Measurements from ENCODE around the gene CDH24.
A peak's percentile ranks its signal among the peaks of the same experiment; 100 is the strongest.

The CDH24 gene

GRCh38 chr14:23090254-23090636 is 32.9 kb upstream of the CDH24 start:
- no peak for DNase-seq

- no peak for DNase-seq
Observed at GRCh38 chr14:23089498-23090253, 32.4 kb upstream of the CDH24 start.

- DNase-seq, result no peak
Observed at GRCh38 chr14:23086565-23086964, 29.2 kb upstream of the CDH24 start.

- DNase-seq, result no peak
Observed at GRCh38 chr14:23085458-23085857, 28.1 kb upstream of the CDH24 start.

GRCh38 chr14:23080474-23080873 is 23.2 kb upstream of the CDH24 start:
- no peak for DNase-seq

GRCh38 chr14:23079716-23080115 is 22.4 kb upstream of the CDH24 start:
- DNase-seq, result no peak

GRCh38 chr14:23078692-23079116 is 21.4 kb upstream of the CDH24 start:
- DNase-seq, result no peak

GRCh38 chr14:23077962-23078361 is 20.6 kb upstream of the CDH24 start:
- DNase-seq, result no peak

- DNase-seq, result peak; percentile 54
Observed at GRCh38 chr14:23076785-23077408, 19.6 kb upstream of the CDH24 start.

- DNase-seq, result no peak
Observed at GRCh38 chr14:23074906-23075305, 17.6 kb upstream of the CDH24 start.

- no peak for DNase-seq
Observed at GRCh38 chr14:23071921-23072539, 14.7 kb upstream of the CDH24 start.

GRCh38 chr14:23071244-23071920 is 14.1 kb upstream of the CDH24 start:
- peak; percentile 77 for DNase-seq

- no peak for DNase-seq
Observed at GRCh38 chr14:23070262-23071129, 13.2 kb upstream of the CDH24 start.

GRCh38 chr14:23069413-23069806 is 12.1 kb upstream of the CDH24 start:
- no peak for DNase-seq

- DNase-seq, result peak; percentile 78
Observed at GRCh38 chr14:23068789-23069412, 11.6 kb upstream of the CDH24 start.

GRCh38 chr14:23067847-23068788 is 10.8 kb upstream of the CDH24 start:
- no peak for DNase-seq

GRCh38 chr14:23066855-23067744 is 9.8 kb upstream of the CDH24 start:
- no peak for DNase-seq

- no peak for DNase-seq
Observed at GRCh38 chr14:23066368-23066767, 9.0 kb upstream of the CDH24 start.

GRCh38 chr14:23063601-23064000 is 6.3 kb upstream of the CDH24 start:
- no peak for DNase-seq

- DNase-seq, result no peak
Observed at GRCh38 chr14:23062002-23062401, 4.7 kb upstream of the CDH24 start.
